OCI-LY7 (cell line): ENCODE results near the gene SND1. TPM values are rescaled to one million over a fixed set of nuclear protein-coding genes. Genes with fewer than 3 reads are reported as not detected.

ENCODE experiments used
- BruUV-seq: library from RNA; stranded (reverse); fragments of 400-500 nt; replicated peaks from 2 replicates; lab custom pipeline; 2021; lab: Mats Ljungman, UMichigan
- CTCF ChIA-PET: fragments of 300-600 bp; sonication (Branson Sonifier 250); formaldehyde crosslinking; loops from one replicate; lab custom pipeline; 2022; ENCODE audit warnings: antibody characterized with exemption; ENCODE audit not compliant: unreplicated experiment; lab: Charles Lee
- POLR2A ChIA-PET: fragments of 300-600 bp; sonication (Branson Sonifier 250); formaldehyde crosslinking; loops from one replicate; lab custom pipeline; 2022; ENCODE audit warnings: antibody characterized with exemption; lab: Charles Lee
- DNase-seq: peaks from one replicate; pipeline ENCODE4 v3.0.0-alpha.2; 2015; ENCODE audit warnings: low spot score
- H2AFZ ChIP-seq: fragments of 200-600 bp; sonication (generic), shearing (Covaris generic); 2 replicates; pipeline ENCODE4 v1.6.1; 2014; ENCODE audit warnings: mild to moderate bottlenecking, antibody characterized with exemption, low read length, moderate library complexity
- H3K27ac ChIP-seq: fragments of 200-600 bp; sonication (generic); 2 replicates; pipeline ENCODE4 v1.5.1; 2014; ENCODE audit warnings: mixed run types, low read depth, mild to moderate bottlenecking, moderate library complexity, low read length, inconsistent platforms; ENCODE audit not compliant: poor library complexity, severe bottlenecking
- H3K36me3 ChIP-seq: fragments of 200-600 bp; sonication (generic); 2 replicates; pipeline ENCODE4 v1.6.1; 2014; ENCODE audit warnings: mild to moderate bottlenecking, antibody characterized with exemption, low read length, moderate library complexity, mixed read lengths; ENCODE audit not compliant: insufficient read depth
- H3K4me1 ChIP-seq: fragments of 200-600 bp; sonication (generic); 2 replicates; pipeline ENCODE4 v1.5.1; 2014; ENCODE audit warnings: mild to moderate bottlenecking, low read length; ENCODE audit not compliant: insufficient read depth, poor library complexity, severe bottlenecking
- H3K4me2 ChIP-seq: fragments of 200-600 bp; sonication (generic); 2 replicates; pipeline ENCODE4 v1.6.1; 2014; ENCODE audit warnings: mild to moderate bottlenecking, low read length
- H3K4me3 ChIP-seq: fragments of 200-600 bp; sonication (generic); 2 replicates; pipeline ENCODE4 v1.5.1; 2014; ENCODE audit warnings: mild to moderate bottlenecking, low read depth, low read length; ENCODE audit not compliant: poor library complexity, severe bottlenecking
- H3K79me2 ChIP-seq: fragments of 200-600 bp; sonication (generic); 2 replicates; pipeline ENCODE4 v1.6.1; 2016; ENCODE audit warnings: low read depth, mild to moderate bottlenecking, low read length, moderate library complexity, mixed read lengths; ENCODE audit not compliant: insufficient read depth
- H3K9me2 ChIP-seq: fragments of 200-600 bp; sonication (generic); 2 replicates; pipeline ENCODE4 v1.6.1; 2016; ENCODE audit warnings: mild to moderate bottlenecking, low read length, mixed read lengths; ENCODE audit not compliant: insufficient read depth
- H3K9me3 ChIP-seq: fragments of 200-600 bp; sonication (generic); 2 replicates; pipeline ENCODE4 v1.6.1; 2014; ENCODE audit warnings: mild to moderate bottlenecking, mixed run types, low read length, mixed read lengths
- H4K20me1 ChIP-seq: fragments of 200-600 bp; sonication (generic); 2 replicates; pipeline ENCODE4 v1.6.1; 2014; ENCODE audit warnings: mild to moderate bottlenecking, antibody characterized with exemption, low read length, moderate library complexity, mixed read lengths; ENCODE audit not compliant: insufficient read depth
- EZH2phosphoT487 ChIP-seq: fragments of 200-600 bp; sonication (generic); IDR thresholded peaks from 2 replicates; pipeline ENCODE4 v1.6.1; 2018; ENCODE audit warnings: low read depth, borderline replicate concordance, mild to moderate bottlenecking, mixed run types, antibody characterized with exemption, low read length, moderate library complexity, mixed read lengths
- intact Hi-C: fragments of 100-400 bp; cut with micrococcal nuclease; formaldehyde crosslinking; loops from one replicate; pipeline ENCODE4 v1.10.0; 2022; ENCODE audit not compliant: unreplicated experiment
- total RNA-seq, 2 experiments: library from RNA; depleted of rRNA in 1 of 2; stranded (reverse); fragments of >200 nt in 1 of 2; shearing (Covaris generic) in 1 of 2; gene quantifications; 2 replicates each; pipeline ENCODE4 v1.2.3, GENCODE V29; 2014 to 2022
- TF ChIP-seq, protein P1 (sequence below): fragments of 200-600 bp; sonication (generic); conservative IDR thresholded peaks from 2 replicates; pipeline ENCODE4 v1.5.1; 2014; ENCODE audit warnings: mild to moderate bottlenecking, antibody characterized with exemption, low read length, moderate library complexity, mixed read lengths

Gene SND1
- total RNA-seq, 2 experiments from 2014 or later = 111 to 221 TPM

- intact Hi-C loops = loop anchor here (10.0 kb wide), 2 partner anchors 305 to 435 kb away; no protein-coding TSS in a partner anchor
Observed at GRCh38 chr7:127699853-127700252, 47.9 kb downstream of the SND1 start.

DNA sequence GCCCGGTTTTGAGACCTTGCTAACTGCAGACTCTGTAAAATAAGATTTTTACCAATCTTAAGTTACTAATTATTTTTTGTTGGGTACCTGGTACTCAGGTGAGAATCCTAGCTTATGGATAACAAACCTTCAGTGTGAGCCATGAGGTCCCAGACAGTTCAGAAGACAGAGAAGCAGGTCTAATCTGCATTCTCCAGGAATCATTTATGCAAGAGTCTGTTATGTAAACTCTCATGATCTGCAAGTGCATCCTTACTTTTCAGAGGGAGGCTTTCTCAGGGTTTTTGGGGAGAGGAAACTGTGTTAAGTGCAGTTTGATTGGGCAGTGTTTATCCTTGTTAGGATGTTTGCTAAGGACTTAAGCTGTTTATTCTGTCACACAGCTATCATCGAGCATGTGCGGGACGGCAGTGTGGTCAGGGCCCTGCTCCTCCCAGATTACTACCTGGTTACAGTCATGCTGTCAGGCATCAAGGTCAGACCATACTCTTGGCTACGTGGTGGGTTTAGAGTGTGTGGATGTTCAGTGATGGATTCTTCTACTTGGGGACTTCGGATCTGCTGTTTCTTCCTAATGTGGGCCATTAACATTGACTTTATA lies 50.2 kb downstream of the SND1 start:
- TF ChIP-seq EZH2phosphoT487 = no peak
- TF ChIP-seq, protein P1, sequence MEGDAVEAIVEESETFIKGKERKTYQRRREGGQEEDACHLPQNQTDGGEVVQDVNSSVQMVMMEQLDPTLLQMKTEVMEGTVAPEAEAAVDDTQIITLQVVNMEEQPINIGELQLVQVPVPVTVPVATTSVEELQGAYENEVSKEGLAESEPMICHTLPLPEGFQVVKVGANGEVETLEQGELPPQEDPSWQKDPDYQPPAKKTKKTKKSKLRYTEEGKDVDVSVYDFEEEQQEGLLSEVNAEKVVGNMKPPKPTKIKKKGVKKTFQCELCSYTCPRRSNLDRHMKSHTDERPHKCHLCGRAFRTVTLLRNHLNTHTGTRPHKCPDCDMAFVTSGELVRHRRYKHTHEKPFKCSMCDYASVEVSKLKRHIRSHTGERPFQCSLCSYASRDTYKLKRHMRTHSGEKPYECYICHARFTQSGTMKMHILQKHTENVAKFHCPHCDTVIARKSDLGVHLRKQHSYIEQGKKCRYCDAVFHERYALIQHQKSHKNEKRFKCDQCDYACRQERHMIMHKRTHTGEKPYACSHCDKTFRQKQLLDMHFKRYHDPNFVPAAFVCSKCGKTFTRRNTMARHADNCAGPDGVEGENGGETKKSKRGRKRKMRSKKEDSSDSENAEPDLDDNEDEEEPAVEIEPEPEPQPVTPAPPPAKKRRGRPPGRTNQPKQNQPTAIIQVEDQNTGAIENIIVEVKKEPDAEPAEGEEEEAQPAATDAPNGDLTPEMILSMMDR = no peak
- no TSS peak for BruUV-seq
- Histone ChIP-seq H3K4me2 (no peak overlapping the region), H2AFZ (no peak overlapping the region), H3K4me1 (no peaks in the 10 kb centered on the region), H3K36me3 (peaks cover 97% of the 10 kb centered on the region), H3K9me2 (no peaks in the 10 kb centered on the region), H3K27ac (no peak overlapping the region), H3K79me2 (no peaks in the 10 kb centered on the region), H4K20me1 (no peaks in the 10 kb centered on the region), H3K9me3 (no peaks in the 10 kb centered on the region), H3K4me3 (no peak overlapping the region)
- intact Hi-C loops = loop anchor here (10.0 kb wide), 2 partner anchors 303 to 433 kb away; no protein-coding TSS in a partner anchor
- ChIA-PET POLR2A (no interaction called here), CTCF (no interaction called here)
- no peak for DNase-seq

More at GRCh38 chr7:127699853-127700252, 47.9 kb downstream of the SND1 start:
- no peak overlapping the region for H2AFZ ChIP-seq
- no peak overlapping the region for H3K4me2 ChIP-seq
- no TSS peak for BruUV-seq
- no peak for DNase-seq
- TF ChIP-seq, protein P1 = no peak
- TF ChIP-seq EZH2phosphoT487 = no peak
- POLR2A ChIA-PET = interaction anchor here (1.7 kb wide), 1 partner anchor 9 kb away, joined by 5 read pairs; no protein-coding TSS in a partner anchor
- no peaks in the 10 kb centered on the region for H3K9me2 ChIP-seq
- no peaks in the 10 kb centered on the region for H3K9me3 ChIP-seq
- CTCF ChIA-PET = no interaction called here
- H3K36me3 ChIP-seq = peaks cover 100% of the 10 kb centered on the region
- no peaks in the 10 kb centered on the region for H4K20me1 ChIP-seq
- no peak overlapping the region for H3K27ac ChIP-seq
- H3K4me3 ChIP-seq = no peak overlapping the region
- H3K4me1 ChIP-seq = no peaks in the 10 kb centered on the region
- peaks cover 11% of the 10 kb centered on the region for H3K79me2 ChIP-seq

- BruUV-seq = no TSS peak
- H3K4me2 ChIP-seq = no peak overlapping the region
- CTCF ChIA-PET = no interaction called here
Observed at GRCh38 chr7:127702938-127703337, 50.9 kb downstream of the SND1 start.

More at GRCh38 chr7:127702938-127703337, 50.9 kb downstream of the SND1 start:
- Histone ChIP-seq H3K36me3 (peaks cover 97% of the 10 kb centered on the region), H3K9me2 (no peaks in the 10 kb centered on the region), H3K4me1 (no peaks in the 10 kb centered on the region), H3K9me3 (no peaks in the 10 kb centered on the region), H3K4me3 (no peak overlapping the region), H3K79me2 (no peaks in the 10 kb centered on the region), H4K20me1 (no peaks in the 10 kb centered on the region), H2AFZ (no peak overlapping the region), H3K27ac (no peak overlapping the region)
- TF ChIP-seq, protein P1 = no peak
- TF ChIP-seq EZH2phosphoT487 = no peak
- intact Hi-C loops = loop anchor here (10.0 kb wide), 2 partner anchors 302 to 432 kb away; no protein-coding TSS in a partner anchor
- POLR2A ChIA-PET = interaction anchor here (0.6 kb wide), 1 partner anchor 131 kb away, joined by 3 read pairs; no protein-coding TSS in a partner anchor
- DNase-seq = no peak
